GM19468 (cell line): ENCODE data around the gene SSH2.
"Not testable (repeated sequence)": the region's sequence is repeated elsewhere in the genome, so short reads cannot be mapped to it uniquely, and the experiment has no call there.

Experiments
- ATAC-seq: cut with Tn5 transposase; IDR thresholded peaks from one replicate; pipeline ENCODE4 v1.9.1; 2021; ENCODE audit warnings: mild to moderate bottlenecking, moderate library complexity, moderate number of reproducible peaks; ENCODE audit not compliant: unreplicated experiment; ENCODE audit errors: extremely low read depth

The SSH2 gene

GRCh38 chr17:29749045-29749825, 180.8 kb downstream of the SSH2 start:
- no peak for ATAC-seq

GRCh38 chr17:29748400-29748799, 181.6 kb downstream of the SSH2 start:
- no peak for ATAC-seq

- ATAC-seq = no peak
Measured at GRCh38 chr17:29747660-29748059, 182.4 kb downstream of the SSH2 start.

GRCh38 chr17:29746669-29747068, 183.4 kb downstream of the SSH2 start:
- no peak for ATAC-seq

GRCh38 chr17:29744121-29744520, 185.9 kb downstream of the SSH2 start:
- ATAC-seq = no peak

- no peak for ATAC-seq
Measured at GRCh38 chr17:29742210-29742513, 187.9 kb downstream of the SSH2 start.

- no peak for ATAC-seq
Measured at GRCh38 chr17:29740017-29740416, 190.0 kb downstream of the SSH2 start.

- ATAC-seq = no peak
Measured at GRCh38 chr17:29734640-29735039, 195.4 kb downstream of the SSH2 start.

- ATAC-seq = no peak
Measured at GRCh38 chr17:29733166-29733565, 196.9 kb downstream of the SSH2 start.

- ATAC-seq = no peak
Measured at GRCh38 chr17:29732613-29733012, 197.4 kb downstream of the SSH2 start.

- ATAC-seq = no peak
Measured at GRCh38 chr17:29732209-29732608, 197.8 kb downstream of the SSH2 start.

- ATAC-seq = no peak
Measured at GRCh38 chr17:29731589-29731929, 198.5 kb downstream of the SSH2 start.

GRCh38 chr17:29728490-29728889, 201.5 kb downstream of the SSH2 start:
- no peak for ATAC-seq

GRCh38 chr17:29726715-29727252, 203.2 kb downstream of the SSH2 start:
- no peak for ATAC-seq

- ATAC-seq = not testable (repeated sequence)
Measured at GRCh38 chr17:29725408-29725807, 204.6 kb downstream of the SSH2 start.

GRCh38 chr17:29723278-29724047, 206.6 kb downstream of the SSH2 start:
- ATAC-seq = no peak

- ATAC-seq = peak; percentile 55
Measured at GRCh38 chr17:29722411-29723198, 207.4 kb downstream of the SSH2 start.

- ATAC-seq = no peak
Measured at GRCh38 chr17:29720551-29720950, 209.5 kb downstream of the SSH2 start.

- no peak for ATAC-seq
Measured at GRCh38 chr17:29719469-29719868, 210.6 kb downstream of the SSH2 start.

GRCh38 chr17:29718446-29719039, 211.5 kb downstream of the SSH2 start:
- ATAC-seq = no peak
